Vagina (tissue), 2 donors: ENCODE measurements around the gene GRM3.

Experiments used
- CTCF ChIP-seq, 3 experiments: fragments of 450-650 bp in 2 of 3; fragments of 200-600 bp in 1 of 3; sonication (generic) in 1 of 3; IDR thresholded peaks; one replicate each; pipeline ENCODE4 v1.5.1; 2017 to 2019; ENCODE audit warnings: antibody characterized with exemption in 3 of 3, mild to moderate bottlenecking in 2 of 3, moderate library complexity in 2 of 3
- POLR2AphosphoS5 ChIP-seq, 2 donors: sonication (generic); formaldehyde crosslinking; IDR thresholded peaks; one replicate each; pipeline ENCODE4 v1.9.0; 2017; ENCODE audit warnings: antibody characterized with exemption in 2 of 2, mild to moderate bottlenecking in 2 of 2, low read depth in 1 of 2; ENCODE audit not compliant: insufficient read depth in 1 of 2

GRCh38 chr7:86645225-86645608 is 1.5 kb downstream of the GRM3 start:
- TF ChIP-seq CTCF (IDR thresholded peaks at IDR 0.05) (no peak), POLR2AphosphoS5 (IDR thresholded peaks at IDR 0.05; ENCODE audit: insufficient read depth in 1 of 2, low read depth in 1 of 2) (no peak)
